Activated naive CD4-positive, alpha-beta T cell treated with anti-CD3 and anti-CD28 coated beads, Interleukin-2, amount 50 U/mL, for 72 hours (primary cell): ENCODE data around the gene MARCHF3. TPM values are rescaled to one million over a fixed set of nuclear protein-coding genes. Genes with fewer than 3 reads are reported as not detected.
"Not testable (repeated sequence)": the region's sequence is repeated elsewhere in the genome, so short reads cannot be mapped to it uniquely, and the experiment has no call there.

Experiments
- ATAC-seq, 2 donors: fragments of 150-1000 bp; cut with Tn5 transposase; 2 replicates each; pipeline ENCODE4 v1.10.0; 2021; ENCODE audit warnings: mild to moderate bottlenecking in 2 of 2, moderate library complexity in 2 of 2
- DNase-seq, 2 donors: peaks; one replicate each; pipeline ENCODE4 v3.0.0; 2021 to 2022; ENCODE audit warnings: low spot score in 2 of 2
- H3K27ac Mint-ChIP-seq, 2 donors: one replicate each; pipeline ENCODE4 v1.8.0; 2022; ENCODE audit warnings: mild to moderate bottlenecking in 2 of 2, mixed read lengths in 2 of 2
- H3K36me3 Mint-ChIP-seq, 2 donors: one replicate each; pipeline ENCODE4 v1.8.0; 2022; ENCODE audit warnings: mixed read lengths in 2 of 2
- H3K9me3 Mint-ChIP-seq, 2 donors: one replicate each; pipeline ENCODE4 v1.8.0; 2022; ENCODE audit warnings: mixed read lengths in 2 of 2
- total RNA-seq, 2 donors: library from RNA; stranded (reverse); gene quantifications; one replicate each; pipeline ENCODE4 v1.2.3, GENCODE V29; 2022

MARCHF3 gene
- total RNA-seq, 2 donors from 2014 or later, result 4.8 to 10.5 TPM

- Mint-ChIP-seq H3K27ac (no peak overlapping the region), H3K36me3 (no peaks in the 10 kb centered on the region), H3K9me3 (no peaks in the 10 kb centered on the region)
- DNase-seq (no peak), ATAC-seq (no peak)
Measured at GRCh38 chr5:126961128-126961527, 69.2 kb downstream of the MARCHF3 start.

- no peaks in the 10 kb centered on the region for H3K36me3 Mint-ChIP-seq
- no peak for ATAC-seq
- no peaks in the 10 kb centered on the region for H3K9me3 Mint-ChIP-seq
- H3K27ac Mint-ChIP-seq, result no peak overlapping the region
- DNase-seq, result no peak
Measured at GRCh38 chr5:126959188-126959587, 71.2 kb downstream of the MARCHF3 start.

- Mint-ChIP-seq H3K9me3 (no peaks in the 10 kb centered on the region), H3K27ac (no peak overlapping the region), H3K36me3 (no peaks in the 10 kb centered on the region)
- ATAC-seq, result no peak
- DNase-seq, result no peak
Measured at GRCh38 chr5:126956991-126957390, 73.4 kb downstream of the MARCHF3 start.

GRCh38 chr5:126954981-126955380 lies 75.4 kb downstream of the MARCHF3 start:
- DNase-seq (no peak), ATAC-seq (no peak)
- Mint-ChIP-seq H3K36me3 (no peaks in the 10 kb centered on the region), H3K9me3 (no peaks in the 10 kb centered on the region), H3K27ac (no peak overlapping the region)

- DNase-seq (no peak), ATAC-seq (no peak)
- Mint-ChIP-seq H3K36me3 (no peaks in the 10 kb centered on the region), H3K9me3 (no peaks in the 10 kb centered on the region), H3K27ac (no peak overlapping the region)
Measured at GRCh38 chr5:126953640-126954039, 76.7 kb downstream of the MARCHF3 start.

- no peak for ATAC-seq
- Mint-ChIP-seq H3K36me3 (no peaks in the 10 kb centered on the region), H3K9me3 (no peaks in the 10 kb centered on the region), H3K27ac (no peak overlapping the region)
- DNase-seq, result no peak
Measured at GRCh38 chr5:126949475-126949874, 80.9 kb downstream of the MARCHF3 start.

GRCh38 chr5:126948453-126948852 lies 81.9 kb downstream of the MARCHF3 start:
- Mint-ChIP-seq H3K36me3 (no peaks in the 10 kb centered on the region), H3K9me3 (no peaks in the 10 kb centered on the region), H3K27ac (no peak overlapping the region)
- no peak for DNase-seq
- no peak for ATAC-seq

GRCh38 chr5:126948011-126948355 lies 82.4 kb downstream of the MARCHF3 start:
- no peak for DNase-seq
- H3K9me3 Mint-ChIP-seq, result no peaks in the 10 kb centered on the region
- H3K27ac Mint-ChIP-seq, result no peak overlapping the region
- no peaks in the 10 kb centered on the region for H3K36me3 Mint-ChIP-seq
- no peak for ATAC-seq

GRCh38 chr5:126947146-126948010 lies 83.0 kb downstream of the MARCHF3 start:
- Mint-ChIP-seq H3K9me3 (no peaks in the 10 kb centered on the region), H3K36me3 (no peaks in the 10 kb centered on the region), H3K27ac (no peak overlapping the region)
- no peak for DNase-seq
- ATAC-seq, result no peak

- not testable (repeated sequence) for H3K36me3 Mint-ChIP-seq, H3K27ac Mint-ChIP-seq, ATAC-seq, DNase-seq, H3K9me3 Mint-ChIP-seq
Measured at GRCh38 chr5:126942908-126943307, 87.5 kb downstream of the MARCHF3 start.

- DNase-seq (no peak), ATAC-seq (peak in 1 of 2 donors; percentile 88)
- Mint-ChIP-seq H3K9me3 (no peaks in the 10 kb centered on the region), H3K27ac (no peak overlapping the region), H3K36me3 (no peaks in the 10 kb centered on the region)
Measured at GRCh38 chr5:126941403-126941802, 89.0 kb downstream of the MARCHF3 start.

GRCh38 chr5:126939887-126940286 lies 90.5 kb downstream of the MARCHF3 start:
- H3K9me3 Mint-ChIP-seq, result no peaks in the 10 kb centered on the region
- ATAC-seq (peak in 1 of 2 donors; percentile 43), DNase-seq (no peak)
- no peak overlapping the region for H3K27ac Mint-ChIP-seq
- no peaks in the 10 kb centered on the region for H3K36me3 Mint-ChIP-seq

GRCh38 chr5:126938466-126938865 lies 91.9 kb downstream of the MARCHF3 start:
- DNase-seq (no peak), ATAC-seq (no peak)
- no peaks in the 10 kb centered on the region for H3K36me3 Mint-ChIP-seq
- H3K27ac Mint-ChIP-seq, result no peak overlapping the region
- no peaks in the 10 kb centered on the region for H3K9me3 Mint-ChIP-seq

- no peaks in the 10 kb centered on the region for H3K9me3 Mint-ChIP-seq
Measured at GRCh38 chr5:126937771-126938170, 92.6 kb downstream of the MARCHF3 start.

GRCh38 chr5:126936775-126937418 lies 93.5 kb downstream of the MARCHF3 start:
- no peak overlapping the region for H3K27ac Mint-ChIP-seq
- H3K36me3 Mint-ChIP-seq, result no peaks in the 10 kb centered on the region
- H3K9me3 Mint-ChIP-seq, result no peaks in the 10 kb centered on the region
- ATAC-seq (no peak), DNase-seq (no peak)

More at GRCh38 chr5:126937771-126938170, 92.6 kb downstream of the MARCHF3 start:
- H3K36me3 Mint-ChIP-seq, result no peaks in the 10 kb centered on the region
- DNase-seq (no peak), ATAC-seq (no peak)
- no peak overlapping the region for H3K27ac Mint-ChIP-seq

GRCh38 chr5:126931963-126932660 lies 98.2 kb downstream of the MARCHF3 start:
- ATAC-seq (no peak), DNase-seq (no peak)
- peak overlapping the region in 1 of 2 donors; percentile 24 for H3K27ac Mint-ChIP-seq
- no peaks in the 10 kb centered on the region for H3K9me3 Mint-ChIP-seq
- H3K36me3 Mint-ChIP-seq, result no peaks in the 10 kb centered on the region

- DNase-seq, result no peak
- H3K9me3 Mint-ChIP-seq, result no peaks in the 10 kb centered on the region
- no peaks in the 10 kb centered on the region for H3K36me3 Mint-ChIP-seq
- H3K27ac Mint-ChIP-seq, result no peak overlapping the region
- ATAC-seq, result no peak
Measured at GRCh38 chr5:126928041-126928440, 102.3 kb downstream of the MARCHF3 start.
